ENCODE data around the gene C2orf69. TPM values are rescaled to one million over a fixed set of nuclear protein-coding genes. Genes with fewer than 3 reads are reported as not detected.

Gene C2orf69
- total and polyA plus RNA-seq, 2 of the 8 experiments (the other 6 are each of a cell fraction or from before 2014, with no cell fraction given) = 3.9 to 32.0 TPM

DNA sequence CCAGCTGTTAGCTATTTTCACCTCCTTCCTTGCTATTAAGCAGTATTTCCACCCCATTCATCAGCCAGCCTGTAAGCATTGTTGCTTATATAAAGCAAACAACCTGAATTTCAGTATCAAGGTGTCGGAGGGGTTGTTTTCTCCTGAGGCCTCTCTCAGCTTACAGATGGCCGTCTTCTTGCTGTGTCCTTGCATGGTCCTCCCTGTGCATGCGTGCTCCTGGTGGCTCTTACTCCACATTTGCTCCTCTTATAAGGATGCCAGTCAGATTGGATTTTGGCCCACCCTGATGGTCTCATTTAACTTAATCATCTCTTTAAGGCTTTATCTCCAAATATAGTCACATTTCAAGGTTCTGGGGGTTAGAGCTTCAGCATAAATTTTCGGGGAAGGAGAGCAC is 46.9 kb downstream of the C2orf69 start (continued):
- no peak for TF ChIP-seq CTBP2 (IDR thresholded peaks at IDR 0.05; ENCODE audit: borderline replicate concordance, insufficient read depth, insufficient read length, low read length)
- TF ChIP-seq SP2 (IDR thresholded peaks at IDR 0.05; ENCODE audit: low read length) = no peak
- no peak for TF ChIP-seq TAF7 (optimal IDR thresholded peaks at IDR 0.05; ENCODE audit: borderline replicate concordance, low read depth, low read length)
- no peak for TF ChIP-seq NRF1 (IDR thresholded peaks at IDR 0.05; ENCODE audit: low read depth, low read length)

Data from H1 (cell line).